ENCODE data around the gene LDHD. TPM values are rescaled to one million over a fixed set of nuclear protein-coding genes. Genes with fewer than 3 reads are reported as not detected.

Gene LDHD
- total RNA-seq, 4 donors from 2014 or later: 2.5 to 37.0 (median 22.4) TPM

DNA sequence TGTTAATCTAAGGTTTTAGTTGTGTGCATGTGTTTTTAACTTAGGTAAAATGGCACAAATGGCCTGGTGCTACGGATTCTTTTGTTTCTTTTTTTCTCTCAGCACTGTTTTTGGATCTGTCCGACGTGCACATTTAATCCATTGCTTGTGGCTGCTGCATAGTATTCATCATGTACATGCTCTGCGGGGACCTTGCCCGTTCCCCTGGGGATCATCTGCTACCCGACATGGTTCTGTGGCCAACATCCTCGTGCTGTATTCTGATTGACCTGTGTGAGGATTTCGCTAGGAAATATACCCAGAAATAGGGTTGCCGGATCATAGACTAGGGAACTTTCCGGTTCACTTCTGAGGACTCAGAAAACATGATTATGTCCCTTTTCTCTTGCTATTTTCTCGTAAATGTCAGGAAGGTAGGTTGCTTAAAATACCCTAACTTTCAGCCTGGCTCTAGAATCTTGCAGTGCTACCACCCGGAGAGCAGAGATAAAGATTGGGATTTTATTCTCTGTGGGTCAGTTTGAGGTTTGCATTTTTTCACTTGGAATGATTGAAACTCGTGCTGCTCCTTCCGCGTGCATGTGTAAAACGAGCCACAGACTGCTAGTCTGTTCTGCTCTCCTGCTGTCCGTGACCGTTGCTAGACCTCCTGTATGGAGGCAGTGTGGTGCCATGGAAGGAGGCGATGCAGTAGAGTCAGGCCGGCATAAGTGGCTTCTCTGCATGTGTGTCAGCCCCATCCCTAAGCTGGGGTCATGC lies 42.9 kb downstream of the LDHD start:
- Histone ChIP-seq H3K27ac (no peak overlapping the region), H3K4me3 (no peak overlapping the region), H3K9me3 (no peaks in the 10 kb centered on the region)

DNA sequence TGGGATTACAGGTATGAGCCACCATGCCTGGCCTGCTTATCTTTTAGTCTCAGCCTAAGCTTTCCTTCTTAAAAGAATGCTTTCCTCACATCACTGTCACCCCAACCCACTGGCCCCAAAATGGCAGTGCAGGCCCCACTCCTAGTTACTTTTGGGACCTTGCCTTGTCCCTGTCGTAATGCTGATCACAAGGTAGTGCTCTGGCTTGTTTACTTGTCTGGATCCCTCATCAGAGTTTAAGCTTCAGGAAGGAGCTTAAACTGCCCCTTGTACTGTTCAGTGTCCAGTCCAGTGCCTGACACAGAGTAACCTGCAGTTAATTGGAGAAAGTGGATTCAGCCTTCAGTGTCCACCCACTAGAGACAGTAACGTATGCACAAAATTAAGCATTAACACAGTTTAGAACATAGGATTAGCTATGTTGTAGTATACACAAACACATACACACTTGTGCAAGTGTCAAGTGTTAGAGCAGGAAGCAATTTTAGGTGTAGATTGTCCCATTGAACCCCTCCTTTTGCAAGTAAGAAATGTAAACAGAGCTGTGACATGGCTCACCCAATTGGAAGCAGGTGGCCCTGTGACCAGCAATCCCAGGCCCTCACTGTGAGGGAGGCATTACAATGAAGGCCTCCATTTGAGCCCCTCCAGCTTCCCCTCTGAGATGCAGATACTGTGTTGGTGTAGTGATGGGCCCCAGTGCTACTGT lies 44.2 kb downstream of the LDHD start:
- TF ChIP-seq, protein P1, sequence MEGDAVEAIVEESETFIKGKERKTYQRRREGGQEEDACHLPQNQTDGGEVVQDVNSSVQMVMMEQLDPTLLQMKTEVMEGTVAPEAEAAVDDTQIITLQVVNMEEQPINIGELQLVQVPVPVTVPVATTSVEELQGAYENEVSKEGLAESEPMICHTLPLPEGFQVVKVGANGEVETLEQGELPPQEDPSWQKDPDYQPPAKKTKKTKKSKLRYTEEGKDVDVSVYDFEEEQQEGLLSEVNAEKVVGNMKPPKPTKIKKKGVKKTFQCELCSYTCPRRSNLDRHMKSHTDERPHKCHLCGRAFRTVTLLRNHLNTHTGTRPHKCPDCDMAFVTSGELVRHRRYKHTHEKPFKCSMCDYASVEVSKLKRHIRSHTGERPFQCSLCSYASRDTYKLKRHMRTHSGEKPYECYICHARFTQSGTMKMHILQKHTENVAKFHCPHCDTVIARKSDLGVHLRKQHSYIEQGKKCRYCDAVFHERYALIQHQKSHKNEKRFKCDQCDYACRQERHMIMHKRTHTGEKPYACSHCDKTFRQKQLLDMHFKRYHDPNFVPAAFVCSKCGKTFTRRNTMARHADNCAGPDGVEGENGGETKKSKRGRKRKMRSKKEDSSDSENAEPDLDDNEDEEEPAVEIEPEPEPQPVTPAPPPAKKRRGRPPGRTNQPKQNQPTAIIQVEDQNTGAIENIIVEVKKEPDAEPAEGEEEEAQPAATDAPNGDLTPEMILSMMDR (IDR thresholded peaks at IDR 0.05): no peak
- TF ChIP-seq POLR2A (IDR thresholded peaks at IDR 0.05): no peak
- DNase-seq: no peak
- no peak overlapping the region for H3K4me3 ChIP-seq
- no peaks in the 10 kb centered on the region for H3K9me3 ChIP-seq
- H3K27ac ChIP-seq: no peak overlapping the region
- H3K27me3 ChIP-seq: no peaks in the 10 kb centered on the region
- H3K36me3 ChIP-seq: no peaks in the 10 kb centered on the region
- H3K4me1 ChIP-seq: peaks cover 0 to 19% (median 15%) of the 10 kb centered on the region in 4 donors

More for the DNA sequence above, 42.9 kb downstream of the LDHD start:
- TF ChIP-seq, protein P1 (IDR thresholded peaks at IDR 0.05): no peak
- no peak for TF ChIP-seq POLR2A (IDR thresholded peaks at IDR 0.05)
- H3K4me1 ChIP-seq: peaks cover 0 to 19% (median 15%) of the 10 kb centered on the region in 4 donors
- DNase-seq: no peak
- no peaks in the 10 kb centered on the region for H3K27me3 ChIP-seq
- no peaks in the 10 kb centered on the region for H3K36me3 ChIP-seq

DNA sequence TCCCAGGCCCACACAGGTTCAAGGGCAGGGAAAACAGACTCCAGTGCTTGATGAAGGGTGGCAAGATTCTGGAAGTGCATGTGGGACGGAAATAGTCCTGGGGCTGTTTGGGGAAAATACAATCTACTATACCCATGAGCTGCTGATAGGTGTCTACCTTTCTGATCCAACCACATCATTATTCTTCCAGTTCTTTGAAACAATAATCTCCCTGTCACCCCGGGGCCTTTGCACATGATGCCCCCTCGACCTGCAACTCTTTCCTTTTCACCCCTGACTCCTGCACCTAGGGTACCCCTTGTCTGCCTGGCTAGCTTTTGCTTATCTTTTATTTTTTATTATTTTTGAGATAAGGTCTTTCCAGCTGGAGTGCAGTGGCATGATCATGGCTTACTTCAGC lies 45.0 kb downstream of the LDHD start:
- no peaks in the 10 kb centered on the region for H3K9me3 ChIP-seq
- H3K27ac ChIP-seq: no peak overlapping the region
- H3K27me3 ChIP-seq: no peaks in the 10 kb centered on the region
- peaks cover 0 to 19% (median 15%) of the 10 kb centered on the region in 4 donors for H3K4me1 ChIP-seq
- no peak for TF ChIP-seq POLR2A (IDR thresholded peaks at IDR 0.05)
- TF ChIP-seq, protein P1 (IDR thresholded peaks at IDR 0.05): no peak
- H3K4me3 ChIP-seq: no peak overlapping the region
- H3K36me3 ChIP-seq: no peaks in the 10 kb centered on the region
- DNase-seq: no peak

DNA sequence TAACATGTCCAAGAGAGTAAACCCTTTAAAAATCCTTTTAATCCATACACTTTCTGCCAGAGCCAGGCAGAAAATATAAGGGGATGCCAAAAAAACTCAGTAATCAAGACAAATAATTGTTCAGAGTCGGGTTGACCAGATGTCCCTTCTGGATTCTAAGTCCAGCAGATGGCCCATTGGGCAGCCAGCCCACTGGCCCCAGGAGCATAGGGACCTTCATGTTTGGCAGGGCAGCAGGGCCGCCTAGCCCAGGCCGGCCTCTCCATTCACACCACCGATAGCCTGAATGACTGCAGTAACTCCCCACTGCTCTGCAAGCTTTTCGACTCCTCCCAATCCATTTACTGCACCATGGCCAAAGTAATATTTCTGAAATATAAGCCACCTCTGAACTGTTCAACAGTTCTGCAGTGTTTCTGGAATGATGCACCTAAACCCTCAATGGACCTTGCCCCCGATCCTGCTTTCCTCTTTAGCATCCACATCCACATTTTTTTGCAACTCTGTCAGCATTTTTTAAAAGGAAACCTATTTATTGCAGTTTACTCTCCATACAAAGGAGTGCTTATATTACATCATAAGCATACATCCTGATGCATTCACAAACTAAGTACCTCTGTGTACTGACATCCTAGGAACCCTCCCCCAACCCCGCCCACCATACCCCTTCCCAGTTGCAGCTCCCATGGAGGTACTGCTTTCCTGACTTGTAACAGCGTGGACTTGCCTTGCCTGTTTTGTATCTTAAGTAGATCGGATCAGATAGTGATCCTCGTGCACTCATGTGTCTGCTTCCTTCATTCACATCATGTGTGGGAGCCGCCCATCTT lies 46.4 kb downstream of the LDHD start:
- H3K4me1 ChIP-seq: peaks cover 0 to 17% (median 5%) of the 10 kb centered on the region in 4 donors
- no peak overlapping the region for H3K4me3 ChIP-seq
- no peaks in the 10 kb centered on the region for H3K9me3 ChIP-seq
- peak overlapping the region in 1 of 4 donors; percentile 14 for H3K27ac ChIP-seq
- DNase-seq: no peak
- no peak for TF ChIP-seq POLR2A (IDR thresholded peaks at IDR 0.05)
- TF ChIP-seq, protein P1 (IDR thresholded peaks at IDR 0.05): no peak
- no peaks in the 10 kb centered on the region for H3K27me3 ChIP-seq
- H3K36me3 ChIP-seq: no peaks in the 10 kb centered on the region

Data from Peyer's patch (tissue), 4 donors.